ENCODE measurements around the gene MYLK2.

Gene MYLK2
- total RNA-seq, result 0 to 0.17 (median 0) reads per million in 3 donors

DNA sequence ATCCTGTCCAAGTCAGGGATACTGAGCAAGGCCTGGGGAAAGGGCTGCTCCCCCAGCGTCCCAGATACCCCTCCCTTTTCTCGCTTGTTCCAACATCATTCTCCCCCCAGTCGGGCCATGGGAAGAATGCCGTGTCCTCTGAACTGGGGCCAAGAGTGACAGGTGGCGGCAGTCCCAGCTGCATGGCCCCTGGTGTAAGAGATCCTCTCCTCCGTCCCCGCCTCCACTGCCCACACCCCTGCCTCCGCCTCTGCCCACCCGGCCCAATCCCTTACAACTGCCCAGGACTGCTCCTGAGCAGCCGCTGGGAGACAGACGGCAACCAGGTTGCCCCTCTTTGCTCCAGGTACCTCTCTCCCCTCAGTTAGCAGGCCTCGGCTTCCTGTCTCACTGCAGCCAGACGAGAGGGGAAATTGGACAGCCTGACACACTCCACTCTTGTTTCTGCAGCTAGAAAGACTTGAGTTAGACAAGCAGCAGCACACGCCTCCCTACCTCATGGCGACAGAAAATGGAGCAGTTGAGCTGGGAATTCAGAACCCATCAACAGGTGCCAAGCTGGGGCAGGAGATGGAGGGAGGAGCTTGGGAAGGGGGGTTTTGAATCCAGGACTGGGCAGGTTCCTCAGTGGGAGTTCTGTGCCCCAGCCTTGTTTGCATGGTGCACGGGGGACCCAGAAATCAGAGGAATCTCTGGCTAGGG lies at the start of gene MYLK2:
Gene MYLK2, plus strand, starts transcription at position 274 of the 702 bp plus-strand sequence. Its CDS starts 225 bp downstream, at position 499.
- DNase-seq, result no peak
- Histone ChIP-seq H3K9me3 (ENCODE audit: control insufficient read depth, low read length) (no peaks in the 10 kb centered on the region), H3K4me1 (ENCODE audit: control insufficient read depth, insufficient read depth, low read length, poor library complexity, severe bottlenecking) (peaks cover 3% of the 10 kb centered on the region)

DNA sequence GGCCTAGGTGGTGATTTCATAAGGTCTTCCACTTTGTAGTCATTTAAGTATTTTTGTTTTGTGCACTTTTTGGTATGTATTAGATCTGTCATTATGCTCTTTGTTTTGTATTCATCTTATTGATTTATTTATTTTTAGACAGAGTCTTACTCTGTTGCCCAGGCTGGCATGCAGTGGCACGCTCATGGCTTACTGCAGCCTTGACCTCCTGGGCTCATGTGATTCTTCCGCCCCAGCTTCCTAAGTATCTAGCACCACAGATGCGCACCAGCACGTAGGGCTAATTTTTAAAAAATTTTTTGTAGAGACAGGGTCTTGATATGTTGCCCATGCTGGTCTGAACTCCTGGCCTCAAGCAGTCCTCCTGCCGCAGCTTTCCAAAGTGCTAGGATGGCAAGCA lies 49.5 kb upstream of the MYLK2 start:
- no peaks in the 10 kb centered on the region for H3K27me3 ChIP-seq (replicated peaks; ENCODE audit: control insufficient read depth, insufficient read depth, low read length, poor library complexity, severe bottlenecking)

More for the DNA sequence above, at the start of gene MYLK2:
- H3K4me3 ChIP-seq (ENCODE audit: insufficient read depth, low read depth, low read length, poor library complexity, severe bottlenecking), result no peak within 1 kb of the TSS
- no peaks in the 10 kb centered on the region for H3K27me3 ChIP-seq (replicated peaks; ENCODE audit: control insufficient read depth, insufficient read depth, low read length, poor library complexity, severe bottlenecking)
- no peak within 1 kb of the TSS for H3K27ac ChIP-seq (ENCODE audit: insufficient read depth, low read length, poor library complexity, severe bottlenecking)
- no peaks in the 10 kb centered on the region for H3K36me3 ChIP-seq (ENCODE audit: control insufficient read depth, insufficient read depth, low read length)

DNA sequence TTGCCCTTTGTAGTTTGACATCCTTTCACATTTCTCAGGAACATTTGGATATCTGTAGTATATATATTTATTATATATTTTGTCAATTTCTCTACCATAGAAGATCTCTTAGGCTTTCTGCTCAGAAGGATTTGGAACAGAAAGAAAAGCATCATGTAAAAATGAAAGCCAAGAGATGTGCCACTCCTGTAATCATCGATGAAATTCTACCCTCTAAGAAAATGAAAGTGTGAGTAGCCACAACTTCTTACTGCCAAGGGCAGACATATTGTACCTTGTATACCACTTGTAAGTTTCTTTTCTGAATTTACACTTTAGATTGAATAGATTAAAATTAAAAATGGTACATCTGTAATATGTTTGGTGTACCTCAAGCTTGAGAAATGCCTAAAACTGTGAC lies 48.9 kb upstream of the MYLK2 start:
- no peak overlapping the region for H3K4me3 ChIP-seq (ENCODE audit: insufficient read depth, low read depth, low read length, poor library complexity, severe bottlenecking)
- no peak for DNase-seq

More for the DNA sequence above, 49.5 kb upstream of the MYLK2 start:
- H3K27ac ChIP-seq (ENCODE audit: insufficient read depth, low read length, poor library complexity, severe bottlenecking), result no peak overlapping the region
- H3K4me3 ChIP-seq (ENCODE audit: insufficient read depth, low read depth, low read length, poor library complexity, severe bottlenecking), result no peak overlapping the region
- no peaks in the 10 kb centered on the region for H3K9me3 ChIP-seq (ENCODE audit: control insufficient read depth, low read length)
- no peaks in the 10 kb centered on the region for H3K36me3 ChIP-seq (ENCODE audit: control insufficient read depth, insufficient read depth, low read length)
- H3K4me1 ChIP-seq (ENCODE audit: control insufficient read depth, insufficient read depth, low read length, poor library complexity, severe bottlenecking), result no peaks in the 10 kb centered on the region
- DNase-seq, result no peak

GRCh38 chr20:31774408-31774807 lies 44.7 kb upstream of the MYLK2 start:
- Histone ChIP-seq H3K27ac (ENCODE audit: insufficient read depth, low read length, poor library complexity, severe bottlenecking) (no peak overlapping the region), H3K36me3 (ENCODE audit: control insufficient read depth, insufficient read depth, low read length) (no peaks in the 10 kb centered on the region), H3K4me1 (ENCODE audit: control insufficient read depth, insufficient read depth, low read length, poor library complexity, severe bottlenecking) (no peaks in the 10 kb centered on the region), H3K27me3 (replicated peaks; ENCODE audit: control insufficient read depth, insufficient read depth, low read length, poor library complexity, severe bottlenecking) (no peaks in the 10 kb centered on the region), H3K4me3 (ENCODE audit: insufficient read depth, low read depth, low read length, poor library complexity, severe bottlenecking) (no peak overlapping the region), H3K9me3 (ENCODE audit: control insufficient read depth, low read length) (no peaks in the 10 kb centered on the region)
- DNase-seq, result no peak

More for the DNA sequence above, 48.9 kb upstream of the MYLK2 start:
- no peaks in the 10 kb centered on the region for H3K9me3 ChIP-seq (ENCODE audit: control insufficient read depth, low read length)
- H3K27ac ChIP-seq (ENCODE audit: insufficient read depth, low read length, poor library complexity, severe bottlenecking), result no peak overlapping the region
- no peaks in the 10 kb centered on the region for H3K4me1 ChIP-seq (ENCODE audit: control insufficient read depth, insufficient read depth, low read length, poor library complexity, severe bottlenecking)
- no peaks in the 10 kb centered on the region for H3K27me3 ChIP-seq (replicated peaks; ENCODE audit: control insufficient read depth, insufficient read depth, low read length, poor library complexity, severe bottlenecking)
- H3K36me3 ChIP-seq (ENCODE audit: control insufficient read depth, insufficient read depth, low read length), result no peaks in the 10 kb centered on the region

- no peaks in the 10 kb centered on the region for H3K9me3 ChIP-seq (ENCODE audit: control insufficient read depth, low read length)
- no peaks in the 10 kb centered on the region for H3K36me3 ChIP-seq (ENCODE audit: control insufficient read depth, insufficient read depth, low read length)
- DNase-seq, result no peak
- no peak overlapping the region for H3K27ac ChIP-seq (ENCODE audit: insufficient read depth, low read length, poor library complexity, severe bottlenecking)
- no peaks in the 10 kb centered on the region for H3K4me1 ChIP-seq (ENCODE audit: control insufficient read depth, insufficient read depth, low read length, poor library complexity, severe bottlenecking)
- H3K27me3 ChIP-seq (replicated peaks; ENCODE audit: control insufficient read depth, insufficient read depth, low read length, poor library complexity, severe bottlenecking), result no peaks in the 10 kb centered on the region
- no peak overlapping the region for H3K4me3 ChIP-seq (ENCODE audit: insufficient read depth, low read depth, low read length, poor library complexity, severe bottlenecking)
These were observed 38.3 kb upstream of the MYLK2 start for GRCh38 chr20:31780839-31781238.

DNA sequence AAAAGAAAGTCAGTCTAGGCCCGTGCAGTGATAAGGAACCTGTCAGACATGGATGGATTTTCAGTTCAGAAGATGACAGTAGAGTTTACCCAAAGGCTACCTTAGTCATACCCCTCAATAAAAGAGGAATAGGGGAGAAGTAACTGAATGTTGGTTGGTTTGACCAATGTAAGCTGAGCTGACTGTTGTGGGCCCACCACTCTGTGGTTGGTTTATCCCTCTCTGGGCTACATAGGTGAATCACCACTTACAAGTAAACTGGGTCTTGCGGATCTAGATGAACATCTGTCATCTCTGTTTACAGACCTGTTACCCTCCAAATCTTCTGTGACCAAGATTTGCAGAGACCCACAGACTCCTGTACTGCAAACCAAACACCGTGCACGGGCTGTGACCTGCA lies 37.2 kb upstream of the MYLK2 start:
- Histone ChIP-seq H3K27me3 (replicated peaks; ENCODE audit: control insufficient read depth, insufficient read depth, low read length, poor library complexity, severe bottlenecking) (no peaks in the 10 kb centered on the region), H3K9me3 (ENCODE audit: control insufficient read depth, low read length) (no peaks in the 10 kb centered on the region), H3K36me3 (ENCODE audit: control insufficient read depth, insufficient read depth, low read length) (no peaks in the 10 kb centered on the region), H3K4me3 (ENCODE audit: insufficient read depth, low read depth, low read length, poor library complexity, severe bottlenecking) (no peak overlapping the region), H3K27ac (ENCODE audit: insufficient read depth, low read length, poor library complexity, severe bottlenecking) (no peak overlapping the region), H3K4me1 (ENCODE audit: control insufficient read depth, insufficient read depth, low read length, poor library complexity, severe bottlenecking) (no peaks in the 10 kb centered on the region)
- no peak for DNase-seq

- DNase-seq, result no peak
- Histone ChIP-seq H3K9me3 (ENCODE audit: control insufficient read depth, low read length) (no peaks in the 10 kb centered on the region), H3K4me3 (ENCODE audit: insufficient read depth, low read depth, low read length, poor library complexity, severe bottlenecking) (no peak overlapping the region), H3K36me3 (ENCODE audit: control insufficient read depth, insufficient read depth, low read length) (no peaks in the 10 kb centered on the region), H3K4me1 (ENCODE audit: control insufficient read depth, insufficient read depth, low read length, poor library complexity, severe bottlenecking) (no peaks in the 10 kb centered on the region), H3K27me3 (replicated peaks; ENCODE audit: control insufficient read depth, insufficient read depth, low read length, poor library complexity, severe bottlenecking) (no peaks in the 10 kb centered on the region), H3K27ac (ENCODE audit: insufficient read depth, low read length, poor library complexity, severe bottlenecking) (no peak overlapping the region)
These were observed 34.7 kb upstream of the MYLK2 start for GRCh38 chr20:31784354-31785044.

DNA sequence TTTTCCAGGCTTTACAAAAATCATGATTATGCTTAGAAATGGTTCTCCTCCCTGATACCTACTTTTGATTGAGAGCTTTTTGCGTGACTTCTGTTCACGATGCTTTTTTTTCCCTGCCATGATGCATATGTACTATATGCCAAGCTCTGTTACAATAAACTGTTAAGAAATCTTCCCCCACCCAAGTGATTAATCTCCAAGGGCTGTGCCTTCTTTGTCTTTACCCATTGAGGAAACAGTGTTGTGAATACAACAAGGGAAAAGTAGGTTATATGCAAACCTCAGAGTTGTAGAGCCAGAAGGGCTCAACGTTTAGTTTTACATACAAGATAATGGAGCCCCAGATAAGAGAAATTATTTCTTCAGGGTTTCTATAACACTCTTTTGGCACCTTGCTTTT lies 34.1 kb upstream of the MYLK2 start:
- H3K27ac ChIP-seq (ENCODE audit: insufficient read depth, low read length, poor library complexity, severe bottlenecking), result no peak overlapping the region
- H3K36me3 ChIP-seq (ENCODE audit: control insufficient read depth, insufficient read depth, low read length), result no peaks in the 10 kb centered on the region

DNA sequence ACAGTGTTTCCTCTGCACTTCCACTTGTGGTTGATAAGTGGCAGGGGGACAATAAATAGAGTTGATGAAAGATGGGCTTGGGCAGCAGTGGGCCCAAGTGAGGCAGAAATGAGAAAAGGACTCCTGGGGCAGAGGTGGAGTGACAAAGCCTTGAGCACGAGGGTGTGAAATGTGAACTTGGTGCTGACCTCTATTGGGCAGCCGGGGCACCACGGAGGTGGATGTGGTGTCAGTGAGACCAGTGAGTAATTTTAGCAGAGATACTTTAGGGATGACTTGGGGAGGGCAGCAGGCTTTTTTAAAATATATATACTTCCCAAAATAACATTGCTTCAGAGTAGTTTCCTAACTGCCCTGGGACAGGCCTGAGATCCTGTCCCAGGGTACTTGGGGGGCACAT lies 30.6 kb upstream of the MYLK2 start:
- Histone ChIP-seq H3K27ac (ENCODE audit: insufficient read depth, low read length, poor library complexity, severe bottlenecking) (no peak overlapping the region), H3K4me3 (ENCODE audit: insufficient read depth, low read depth, low read length, poor library complexity, severe bottlenecking) (no peak overlapping the region), H3K36me3 (ENCODE audit: control insufficient read depth, insufficient read depth, low read length) (no peaks in the 10 kb centered on the region), H3K9me3 (ENCODE audit: control insufficient read depth, low read length) (no peaks in the 10 kb centered on the region), H3K4me1 (ENCODE audit: control insufficient read depth, insufficient read depth, low read length, poor library complexity, severe bottlenecking) (no peaks in the 10 kb centered on the region), H3K27me3 (replicated peaks; ENCODE audit: control insufficient read depth, insufficient read depth, low read length, poor library complexity, severe bottlenecking) (no peaks in the 10 kb centered on the region)
- no peak for DNase-seq

More for the DNA sequence above, 34.1 kb upstream of the MYLK2 start:
- no peak for DNase-seq
- Histone ChIP-seq H3K4me3 (ENCODE audit: insufficient read depth, low read depth, low read length, poor library complexity, severe bottlenecking) (no peak overlapping the region), H3K4me1 (ENCODE audit: control insufficient read depth, insufficient read depth, low read length, poor library complexity, severe bottlenecking) (no peaks in the 10 kb centered on the region), H3K9me3 (ENCODE audit: control insufficient read depth, low read length) (no peaks in the 10 kb centered on the region), H3K27me3 (replicated peaks; ENCODE audit: control insufficient read depth, insufficient read depth, low read length, poor library complexity, severe bottlenecking) (no peaks in the 10 kb centered on the region)

GRCh38 chr20:31790401-31790800 lies 28.8 kb upstream of the MYLK2 start:
- Histone ChIP-seq H3K27me3 (replicated peaks; ENCODE audit: control insufficient read depth, insufficient read depth, low read length, poor library complexity, severe bottlenecking) (no peaks in the 10 kb centered on the region), H3K4me3 (ENCODE audit: insufficient read depth, low read depth, low read length, poor library complexity, severe bottlenecking) (no peak overlapping the region), H3K27ac (ENCODE audit: insufficient read depth, low read length, poor library complexity, severe bottlenecking) (no peak overlapping the region), H3K4me1 (ENCODE audit: control insufficient read depth, insufficient read depth, low read length, poor library complexity, severe bottlenecking) (no peaks in the 10 kb centered on the region), H3K36me3 (ENCODE audit: control insufficient read depth, insufficient read depth, low read length) (no peaks in the 10 kb centered on the region), H3K9me3 (ENCODE audit: control insufficient read depth, low read length) (no peaks in the 10 kb centered on the region)
- no peak for DNase-seq
